ENCODE results near the gene ZFPL1.
A peak's percentile ranks its signal among the peaks of the same experiment; 100 is the strongest.

ZFPL1 gene

DNA sequence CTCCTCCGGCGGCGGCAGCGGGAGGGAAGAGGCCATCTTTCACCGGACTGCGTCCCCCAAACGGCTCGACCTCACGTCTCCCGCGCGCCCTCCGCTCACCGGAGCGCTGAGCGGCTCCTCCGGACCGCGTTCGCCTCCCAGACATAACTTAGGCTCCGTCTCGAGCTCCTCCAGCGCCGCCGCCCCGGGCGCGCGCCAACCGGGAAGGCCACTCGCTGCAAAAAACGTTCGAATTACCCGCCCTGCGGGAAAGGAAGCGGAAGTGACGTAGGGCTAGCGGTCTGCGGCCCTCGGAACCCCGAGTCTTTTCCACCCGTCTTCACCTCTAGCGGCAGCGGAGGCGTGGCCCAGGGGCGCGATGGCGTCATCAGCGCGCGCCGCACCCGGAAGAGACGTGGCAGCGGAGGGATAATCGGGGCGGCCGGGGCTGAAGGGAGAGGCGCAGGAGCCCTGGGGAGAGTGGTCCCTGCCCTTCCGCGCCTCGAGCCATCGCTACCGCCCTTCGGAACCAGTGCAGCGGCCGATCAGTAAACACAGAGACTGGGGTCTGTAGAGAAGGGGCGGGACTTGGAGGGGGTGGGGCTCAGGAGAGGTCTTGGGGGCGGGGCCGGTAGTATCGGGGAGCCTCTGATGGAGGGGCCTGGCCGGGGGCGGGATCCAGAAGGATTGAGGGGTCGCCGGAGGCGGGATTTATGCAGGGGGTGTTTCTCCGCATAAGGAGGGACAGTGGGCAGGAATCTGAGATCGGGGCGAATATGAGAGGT, at the start of gene ZFPL1, which contains the start of gene CDCA5:
Gene ZFPL1 (plus strand): TSS at position 389 of the 764 bp plus-strand sequence. CDS start 477 bp downstream, outside the sequence.
Gene CDCA5 (minus strand): TSS at position 207 of the 764 bp plus-strand sequence. CDS start 62 bp downstream, at position 145.
- DNase-seq: peak; percentile 42 to 81

GRCh38 chr11:65034423-65034822, 49.6 kb upstream of the ZFPL1 start:
- DNase-seq: no peak

GRCh38 chr11:65035579-65035978, 48.4 kb upstream of the ZFPL1 start:
- DNase-seq: no peak

DNA sequence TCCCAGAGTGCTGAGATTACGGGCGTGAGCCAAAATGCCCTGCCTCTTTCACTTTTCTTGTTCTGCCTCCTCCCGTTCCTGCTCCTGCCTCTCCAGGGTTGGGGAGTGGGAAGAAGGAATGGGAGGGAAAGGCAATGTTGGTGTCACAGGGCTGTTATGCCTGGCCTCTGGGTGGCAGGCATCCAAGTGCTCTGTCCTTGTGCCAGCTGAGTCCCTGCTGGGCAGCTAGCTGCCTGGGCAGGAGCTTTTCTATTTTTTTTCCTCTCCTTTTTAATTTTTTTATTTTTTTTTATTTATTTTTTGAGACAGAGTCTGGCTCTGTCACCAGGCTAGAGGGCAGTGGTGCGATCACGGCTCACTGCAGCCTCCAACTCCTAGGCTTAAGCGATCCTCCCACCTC, 47.1 kb upstream of the ZFPL1 start:
- DNase-seq: no peak

GRCh38 chr11:65040520-65040846, 43.5 kb upstream of the ZFPL1 start:
- DNase-seq: no peak

DNA sequence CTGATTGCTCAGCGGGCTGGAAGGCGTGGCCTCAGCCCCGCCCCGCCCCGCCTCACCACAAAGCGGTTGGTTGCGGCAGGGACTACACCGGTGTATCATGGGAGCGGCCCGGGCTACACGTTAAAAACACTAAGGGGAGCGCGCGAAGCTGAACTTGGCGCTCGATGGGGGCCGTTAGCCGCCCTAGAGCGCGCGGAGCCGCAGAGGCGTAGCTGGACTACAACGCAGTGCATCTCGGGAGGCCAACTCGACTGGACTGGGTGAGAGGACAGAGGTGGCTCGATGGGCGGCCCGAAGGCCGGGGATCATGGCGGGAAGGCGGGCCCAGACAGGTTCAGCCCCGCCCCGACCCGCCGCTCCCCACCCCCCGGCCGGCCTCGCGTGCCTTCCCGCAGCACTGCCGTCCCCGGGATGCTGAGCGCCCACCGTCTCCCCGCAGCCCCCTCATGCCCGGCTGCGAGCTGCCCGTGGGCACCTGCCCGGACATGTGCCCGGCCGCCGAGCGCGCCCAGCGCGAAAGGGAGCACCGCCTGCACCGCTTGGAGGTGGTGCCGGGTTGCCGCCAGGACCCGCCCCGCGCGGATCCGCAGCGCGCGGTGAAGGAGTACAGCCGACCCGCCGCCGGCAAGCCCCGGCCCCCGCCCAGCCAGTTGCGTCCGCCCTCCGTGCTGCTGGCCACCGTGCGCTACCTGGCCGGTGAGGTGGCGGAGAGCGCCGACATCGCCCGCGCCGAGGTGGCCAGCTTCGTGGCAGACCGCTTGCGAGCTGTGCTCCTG, 43.0 kb upstream of the ZFPL1 start, which contains the start of gene SAC3D1:
Gene SAC3D1 (plus strand): TSS at position 364 of the 776 bp plus-strand sequence. CDS start 83 bp downstream, at position 447.
- DNase-seq: peak; percentile 40 to 71

- DNase-seq: no peak
Measured at GRCh38 chr11:65042891-65043290, 41.1 kb upstream of the ZFPL1 start.

GRCh38 chr11:65043881-65044501, 40.0 kb upstream of the ZFPL1 start:
- DNase-seq: no peak

DNA sequence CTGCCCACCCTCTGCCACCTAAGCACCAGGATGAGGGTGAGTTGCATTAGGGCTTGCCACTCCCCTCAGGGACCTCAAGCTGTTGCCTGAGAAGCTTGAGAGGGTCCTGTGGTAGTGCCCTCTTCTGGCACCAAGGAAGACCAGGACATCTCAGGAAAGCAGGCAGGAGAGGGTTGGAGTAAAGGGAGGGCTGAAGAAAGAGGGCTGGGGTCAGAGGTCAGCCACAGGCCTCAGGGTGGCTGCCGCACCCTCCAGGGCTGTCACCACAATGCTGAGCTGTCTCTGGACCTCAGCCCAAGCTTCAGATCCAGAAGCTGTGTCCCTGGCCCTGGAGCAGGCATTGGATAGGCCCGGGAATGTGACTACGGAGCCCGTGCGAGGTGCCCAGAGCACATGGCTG, 39.0 kb upstream of the ZFPL1 start:
- DNase-seq: no peak

DNA sequence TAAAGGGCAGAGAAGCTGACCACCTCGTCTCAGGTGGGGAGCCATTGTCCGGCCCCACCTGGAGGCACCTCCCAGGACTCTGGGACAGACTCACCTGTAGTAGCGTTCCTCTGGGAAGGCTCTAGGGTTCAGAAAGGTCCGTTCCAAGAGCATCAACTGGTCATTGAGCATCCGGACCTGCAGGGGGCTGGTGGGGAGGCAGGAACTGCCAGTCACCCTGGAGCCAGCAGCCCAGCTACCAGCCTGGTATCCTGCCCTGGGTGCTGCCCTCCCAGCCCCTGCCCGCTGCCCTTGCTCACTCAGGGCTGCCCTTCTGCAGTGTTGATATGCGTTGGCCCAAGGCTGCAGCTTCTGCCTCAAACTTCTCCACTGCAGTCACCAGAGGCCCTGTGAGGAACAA, 38.3 kb upstream of the ZFPL1 start:
- no peak for DNase-seq

- no peak for DNase-seq
Measured at GRCh38 chr11:65047581-65048422, 36.2 kb upstream of the ZFPL1 start.

DNA sequence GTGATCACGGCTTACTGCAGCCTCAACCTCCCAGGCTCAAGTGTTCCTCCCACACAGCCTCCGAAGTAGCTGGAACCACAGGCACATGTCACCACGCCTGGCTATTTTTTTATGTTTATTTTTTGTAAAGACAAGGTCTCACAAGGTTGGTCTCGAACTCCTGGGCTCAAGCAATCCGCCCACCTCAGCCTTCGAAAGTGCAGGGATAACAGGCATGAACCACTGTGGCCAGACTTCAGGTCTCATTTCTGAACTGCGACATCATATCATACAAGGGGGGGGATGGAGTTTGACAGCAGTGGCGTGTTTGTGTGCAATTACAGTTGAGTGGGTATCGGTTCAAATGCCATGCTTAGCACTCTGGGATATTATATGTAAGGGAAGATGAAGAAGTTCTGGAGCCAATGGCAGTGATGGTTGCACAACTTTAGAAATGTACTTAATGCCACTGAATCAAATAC, 32.6 kb upstream of the ZFPL1 start:
- no peak for DNase-seq

DNA sequence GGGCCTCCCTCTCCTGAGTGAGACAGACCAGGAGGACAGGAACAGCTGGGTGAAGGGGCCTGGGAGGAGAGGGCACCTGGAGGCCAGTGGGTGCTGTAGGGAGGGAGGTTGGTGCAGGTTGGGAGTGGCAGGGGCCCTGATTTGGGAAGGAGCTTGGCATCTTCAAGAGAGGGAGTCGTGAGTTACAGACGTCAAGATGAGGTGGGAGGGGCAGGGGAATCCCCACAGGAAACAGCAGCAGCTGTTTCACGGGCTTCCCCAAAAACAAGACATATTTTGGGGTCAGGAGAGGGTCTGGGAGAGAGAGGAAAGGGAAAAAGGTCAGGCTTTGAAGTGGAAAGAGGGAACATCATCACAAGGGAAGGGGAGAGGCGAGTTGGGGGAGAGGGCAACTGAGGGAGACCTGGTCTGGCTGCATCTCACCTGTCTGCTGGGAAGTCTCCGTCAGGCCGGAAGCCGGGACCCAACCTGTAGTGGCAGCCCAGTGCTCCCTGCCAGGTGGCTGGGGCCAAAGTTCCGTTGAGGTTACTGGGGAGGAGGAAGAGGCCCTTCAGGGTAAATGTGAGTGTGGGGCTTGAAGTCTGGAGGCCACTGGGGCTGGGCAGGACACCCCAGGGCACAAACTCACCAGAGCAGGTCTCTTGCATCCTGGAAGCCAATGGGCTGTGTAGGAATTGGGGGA, 30.1 kb upstream of the ZFPL1 start:
- DNase-seq: no peak

GRCh38 chr11:65055538-65055937, 28.5 kb upstream of the ZFPL1 start:
- no peak for DNase-seq

DNA sequence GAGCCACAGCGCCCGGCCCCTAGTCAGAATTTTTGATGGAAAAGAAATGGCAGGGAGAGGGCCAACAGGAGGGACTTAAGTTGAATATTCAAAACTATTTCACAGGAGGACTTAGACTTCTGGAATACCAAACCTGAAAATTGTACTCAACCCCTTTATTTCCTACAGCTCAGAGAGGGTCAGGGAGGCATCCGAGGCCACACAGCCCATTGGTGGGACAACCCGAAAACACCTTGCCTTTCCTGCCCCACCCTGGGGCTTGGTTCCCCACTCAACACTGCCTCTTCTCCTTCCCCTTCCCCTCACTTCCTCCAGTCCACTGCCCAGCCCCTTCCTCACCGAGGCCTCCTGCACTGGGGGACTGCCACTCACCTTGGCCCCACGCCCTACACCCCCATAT, 27.0 kb upstream of the ZFPL1 start:
- DNase-seq: no peak

- DNase-seq: no peak
Measured at GRCh38 chr11:65057526-65057925, 26.5 kb upstream of the ZFPL1 start.

GRCh38 chr11:65058012-65058411, 26.0 kb upstream of the ZFPL1 start:
- no peak for DNase-seq

DNA sequence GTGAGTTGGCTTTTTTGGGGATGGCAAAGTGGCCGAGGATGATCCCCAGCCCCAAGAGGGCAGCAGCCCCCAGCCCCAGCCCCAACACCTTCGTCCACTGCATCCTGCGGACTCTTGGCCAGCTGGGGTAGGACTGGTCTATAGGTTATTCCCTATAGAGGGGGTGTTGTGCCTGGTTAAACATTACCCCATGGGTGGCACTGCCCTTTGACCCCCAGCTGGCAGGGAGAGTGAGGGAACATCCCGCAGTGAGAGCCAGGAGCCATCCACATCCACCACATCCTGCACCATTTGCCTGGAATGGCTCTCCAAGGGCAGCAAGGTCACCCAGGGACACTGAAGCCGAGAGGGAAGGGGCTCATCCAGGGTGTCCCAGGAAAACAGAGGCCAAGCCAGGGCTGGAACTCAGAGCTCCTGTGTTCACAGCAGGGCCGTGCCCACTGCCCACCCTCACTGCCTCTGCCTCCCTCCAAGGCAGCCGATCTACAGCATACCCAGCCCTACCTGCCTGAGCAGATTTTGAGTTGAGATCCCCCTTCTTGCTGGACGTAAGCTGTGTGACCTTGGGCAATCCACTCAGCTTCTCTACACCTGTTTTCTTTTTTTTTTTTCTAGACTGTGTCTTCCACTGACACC, 25.5 kb upstream of the ZFPL1 start, which contains the start of gene NAALADL1:
Gene NAALADL1 (minus strand): TSS at position 135 of the 636 bp plus-strand sequence. CDS start 32 bp downstream, at position 103.
- DNase-seq: no peak

DNA sequence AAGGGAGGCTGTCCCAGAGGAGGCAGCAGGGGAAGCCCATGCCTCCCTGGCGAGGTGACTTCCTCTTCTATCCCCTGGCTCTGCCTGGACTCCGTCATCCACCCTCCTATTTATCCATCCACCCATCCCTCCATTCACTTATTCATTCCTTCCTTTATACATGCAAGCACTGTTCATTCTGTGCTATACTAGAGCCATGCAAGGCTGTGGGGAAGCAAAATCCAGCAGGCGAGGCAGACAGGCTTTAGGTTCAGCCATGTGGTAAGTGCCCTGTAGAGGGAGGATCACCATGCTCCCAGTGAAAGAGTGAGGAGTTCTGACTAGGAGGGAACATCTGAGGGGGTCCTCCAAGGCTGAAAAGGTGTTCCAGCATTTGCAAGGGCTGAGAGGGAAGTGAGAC, 24.5 kb upstream of the ZFPL1 start:
- DNase-seq: no peak

GRCh38 chr11:65059959-65060824, 23.8 kb upstream of the ZFPL1 start:
- DNase-seq: no peak

Measured in cerebellar nuclear complex (tissue), 1 donor.